MG63 (cell line): ENCODE measurements around the gene CSNK1A1. TPM values are rescaled to one million over a fixed set of nuclear protein-coding genes. Genes with fewer than 3 reads are reported as not detected.
A peak's percentile ranks its signal among the peaks of the same experiment; 100 is the strongest.
"Not testable (repeated sequence)": the region's sequence is repeated elsewhere in the genome, so short reads cannot be mapped to it uniquely, and the experiment has no call there.

Experiments
- DNase-seq: peaks from one replicate; pipeline ENCODE4 v3.0.0-alpha.2; 2020
- H3K27me3 ChIP-seq: fragments of 250-450 bp; sonication (Bioruptor Pico); 2 replicates; pipeline ENCODE4 v1.5.1; 2020; ENCODE audit warnings: mild to moderate bottlenecking, moderate library complexity
- H3K36me3 ChIP-seq: fragments of 250-450 bp; sonication (Bioruptor Pico); 2 replicates; pipeline ENCODE4 v1.5.1; 2020; ENCODE audit warnings: mild to moderate bottlenecking, moderate library complexity
- H3K4me3 ChIP-seq: fragments of 250-450 bp; sonication (Bioruptor Pico); 2 replicates; pipeline ENCODE4 v1.5.1; 2020; ENCODE audit warnings: mild to moderate bottlenecking, moderate library complexity
- H3K9me3 ChIP-seq: fragments of 250-450 bp; sonication (Bioruptor Pico); 2 replicates; pipeline ENCODE4 v1.5.1; 2020; ENCODE audit warnings: mild to moderate bottlenecking, moderate library complexity
- total RNA-seq: library from RNA; depleted of rRNA; stranded (reverse); fragments of >200 nt; shearing (Covaris generic); gene quantifications from 2 replicates; pipeline ENCODE4 v1.2.3, GENCODE V29; 2014; ENCODE audit warnings: low replicate concordance; rRNA removed

Gene CSNK1A1
- total RNA-seq: 425 and 559 TPM in 2 replicates

- Histone ChIP-seq H3K4me3 (peak within 1 kb of the TSS; percentile 78), H3K36me3 (peaks cover 47% of the 10 kb centered on the region), H3K9me3 (no peaks in the 10 kb centered on the region), H3K27me3 (no peaks in the 10 kb centered on the region)
- DNase-seq: peak; percentile 100
These were observed at the start of gene CSNK1A1 for GRCh38 chr5:149551227-149552037. Gene CSNK1A1, minus strand, starts transcription at chr5:149551439. Its CDS starts 475 bp downstream, at chr5:149550964.

GRCh38 chr5:149600932-149601331, 49.7 kb upstream of the CSNK1A1 start:
- no peak overlapping the region for H3K4me3 ChIP-seq
- H3K36me3 ChIP-seq: no peaks in the 10 kb centered on the region
- no peaks in the 10 kb centered on the region for H3K27me3 ChIP-seq
- no peak for DNase-seq
- no peaks in the 10 kb centered on the region for H3K9me3 ChIP-seq

DNA sequence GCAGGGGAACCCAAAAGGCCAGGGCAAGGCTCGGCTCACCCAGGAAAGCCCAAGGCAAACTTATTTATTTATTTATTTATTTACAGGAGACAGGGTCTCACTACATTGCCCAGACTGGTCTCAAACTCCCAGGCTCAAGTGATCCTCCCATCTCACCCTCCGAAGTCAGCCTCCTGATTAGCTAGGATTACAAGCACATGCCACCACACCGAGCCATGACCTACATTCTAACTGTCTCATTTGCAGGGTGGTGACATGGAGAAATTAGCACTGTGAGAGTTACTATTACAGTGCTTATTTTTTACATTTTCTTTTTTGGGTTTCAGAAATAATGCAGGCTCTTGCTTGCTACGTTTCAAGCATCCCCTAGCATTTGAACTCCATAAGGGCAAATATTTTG, 48.1 kb upstream of the CSNK1A1 start:
- no peaks in the 10 kb centered on the region for H3K9me3 ChIP-seq
- no peak for DNase-seq
- no peaks in the 10 kb centered on the region for H3K27me3 ChIP-seq
- no peaks in the 10 kb centered on the region for H3K36me3 ChIP-seq
- no peak overlapping the region for H3K4me3 ChIP-seq

DNA sequence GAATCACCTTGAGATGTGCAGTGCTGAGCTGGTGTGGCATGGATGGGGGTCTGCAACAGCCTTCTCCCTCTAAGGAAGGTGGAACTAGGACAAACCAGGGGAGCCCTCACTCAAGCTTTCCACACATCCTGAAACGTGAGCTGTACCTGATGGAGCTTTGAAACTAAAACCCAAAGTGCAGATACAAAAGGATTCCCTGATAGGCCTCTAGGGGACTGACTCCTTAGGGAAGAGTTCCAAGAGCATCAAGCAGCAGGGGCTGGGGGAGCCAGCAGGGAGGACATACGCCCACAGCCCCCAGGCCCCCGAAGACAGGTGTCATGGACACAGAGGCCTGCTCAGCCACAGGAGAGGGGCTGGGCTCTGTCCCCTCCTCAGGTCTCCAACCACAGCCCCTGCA, 47.7 kb upstream of the CSNK1A1 start:
- Histone ChIP-seq H3K27me3 (no peaks in the 10 kb centered on the region), H3K9me3 (no peaks in the 10 kb centered on the region), H3K36me3 (no peaks in the 10 kb centered on the region), H3K4me3 (no peak overlapping the region)
- DNase-seq: no peak

DNA sequence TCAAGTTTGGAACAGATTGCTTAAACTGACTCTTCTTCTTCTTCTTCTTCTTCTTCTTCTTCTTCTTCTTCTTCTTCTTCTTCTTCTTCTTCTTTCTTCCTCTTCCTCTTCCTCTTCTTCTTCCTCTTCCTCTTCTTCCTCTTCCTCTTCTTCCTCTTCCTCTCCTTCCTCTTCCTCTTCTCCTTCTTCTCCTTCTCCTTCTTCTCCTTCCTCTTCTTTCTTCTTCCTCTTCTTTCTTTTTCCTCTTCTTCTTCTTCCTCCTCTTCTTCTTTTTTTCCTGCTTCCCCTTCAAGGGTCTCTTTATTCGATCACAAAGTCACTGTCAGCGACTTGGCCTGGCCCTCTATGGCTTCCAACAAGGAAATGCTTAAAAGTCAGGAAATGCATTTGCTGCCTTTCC, 47.0 kb upstream of the CSNK1A1 start:
- not testable (repeated sequence) for H3K27me3 ChIP-seq, DNase-seq, H3K36me3 ChIP-seq, H3K9me3 ChIP-seq, H3K4me3 ChIP-seq

DNA sequence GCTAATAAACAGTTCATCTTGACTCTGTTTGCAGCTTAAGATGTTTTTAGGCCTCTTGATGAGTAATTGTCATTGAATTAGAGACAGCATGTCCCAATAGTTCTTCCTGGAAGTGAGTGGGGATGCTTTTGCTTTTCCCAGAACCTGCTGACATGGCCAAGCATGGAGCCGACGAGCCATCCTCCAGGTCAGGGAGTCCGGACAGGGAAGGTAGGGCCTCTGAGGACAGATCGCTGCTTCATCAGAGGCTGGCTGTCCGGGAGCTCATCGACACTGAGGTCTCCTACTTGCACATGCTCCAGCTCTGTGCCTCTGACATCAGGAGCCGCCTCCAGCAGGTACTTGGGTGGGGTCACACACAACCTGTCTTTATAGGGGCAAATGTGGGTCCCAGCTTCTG, 46.4 kb upstream of the CSNK1A1 start:
- H3K9me3 ChIP-seq: no peaks in the 10 kb centered on the region
- no peaks in the 10 kb centered on the region for H3K36me3 ChIP-seq
- H3K27me3 ChIP-seq: no peaks in the 10 kb centered on the region
- DNase-seq: no peak
- no peak overlapping the region for H3K4me3 ChIP-seq

GRCh38 chr5:149596712-149597111, 45.5 kb upstream of the CSNK1A1 start:
- H3K27me3 ChIP-seq: no peaks in the 10 kb centered on the region
- no peaks in the 10 kb centered on the region for H3K9me3 ChIP-seq
- H3K4me3 ChIP-seq: no peak overlapping the region
- no peaks in the 10 kb centered on the region for H3K36me3 ChIP-seq
- DNase-seq: no peak

DNA sequence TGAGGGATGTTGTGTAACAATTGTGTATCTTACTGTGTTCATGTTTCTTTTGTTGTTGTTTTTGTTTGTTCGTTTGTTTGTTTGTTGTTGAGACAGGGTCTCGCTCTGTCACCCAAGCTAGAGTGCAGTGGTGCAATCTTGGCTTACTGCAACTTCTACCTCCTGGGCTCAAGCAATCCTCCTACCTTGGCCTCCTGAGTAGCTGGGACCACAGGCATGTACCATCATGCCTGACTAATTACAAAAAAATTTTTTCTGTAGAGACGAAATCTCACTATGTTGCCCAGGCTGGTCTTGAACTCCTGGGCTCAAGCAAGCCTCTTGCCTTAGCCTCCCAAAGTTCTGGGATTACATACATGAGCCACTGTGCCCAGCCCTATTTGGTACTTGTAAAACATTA, 43.9 kb upstream of the CSNK1A1 start:
- DNase-seq: peak; percentile 19
- not testable (repeated sequence) for H3K36me3 ChIP-seq, H3K27me3 ChIP-seq, H3K9me3 ChIP-seq, H3K4me3 ChIP-seq

DNA sequence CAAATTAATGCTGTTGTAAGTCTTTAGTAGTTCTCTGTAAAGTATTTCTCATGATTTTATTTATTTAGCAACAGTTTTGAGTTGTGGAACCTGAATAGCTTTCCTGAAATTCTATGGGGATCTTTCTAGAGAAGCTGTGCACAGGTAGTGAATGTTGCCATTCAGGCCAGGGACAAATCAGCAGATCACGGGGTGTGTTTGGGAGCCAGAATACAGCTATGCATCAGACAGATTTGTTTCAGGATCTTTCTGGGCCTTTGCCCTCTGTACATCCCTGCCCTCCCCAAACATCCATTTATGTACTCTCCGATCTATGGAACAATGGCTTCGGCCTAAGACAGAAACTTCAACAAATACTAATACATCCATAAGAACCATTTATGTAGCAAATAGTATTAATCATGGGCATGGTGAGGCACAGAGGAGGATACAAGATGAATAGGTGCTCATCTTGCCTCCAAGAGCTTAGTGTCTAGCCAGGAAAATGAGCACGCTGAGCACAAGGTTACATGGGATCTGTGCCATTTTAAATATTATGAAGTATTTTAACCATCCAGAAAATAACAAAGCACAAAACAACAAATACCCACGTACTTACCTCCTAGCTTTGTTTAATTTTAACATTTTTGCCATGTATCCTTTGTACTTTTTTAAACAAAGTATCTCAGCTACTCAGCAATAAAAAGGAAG, 43.1 kb upstream of the CSNK1A1 start:
- no peaks in the 10 kb centered on the region for H3K27me3 ChIP-seq
- DNase-seq: no peak
- H3K4me3 ChIP-seq: no peak overlapping the region
- H3K36me3 ChIP-seq: no peaks in the 10 kb centered on the region
- H3K9me3 ChIP-seq: no peaks in the 10 kb centered on the region

DNA sequence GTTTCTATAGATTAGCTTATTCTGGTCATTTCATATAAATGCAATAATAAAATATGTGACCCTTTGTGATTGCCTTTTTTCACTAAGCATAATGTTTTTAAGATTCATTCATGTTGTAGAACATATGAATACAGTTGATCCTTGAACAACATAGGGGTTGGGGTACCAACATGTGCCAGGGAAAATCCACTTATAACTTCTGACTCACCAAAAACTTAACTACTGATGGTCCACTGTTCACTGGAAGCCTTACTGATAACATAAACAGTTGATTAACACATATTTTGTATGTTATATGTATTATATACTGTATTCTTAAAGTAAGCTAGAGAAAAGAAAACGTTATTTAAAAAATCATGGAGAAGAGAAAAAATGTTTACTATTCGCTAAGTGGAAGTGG, 42.1 kb upstream of the CSNK1A1 start:
- Histone ChIP-seq H3K27me3 (no peaks in the 10 kb centered on the region), H3K4me3 (no peak overlapping the region), H3K36me3 (no peaks in the 10 kb centered on the region), H3K9me3 (no peaks in the 10 kb centered on the region)
- DNase-seq: no peak

DNA sequence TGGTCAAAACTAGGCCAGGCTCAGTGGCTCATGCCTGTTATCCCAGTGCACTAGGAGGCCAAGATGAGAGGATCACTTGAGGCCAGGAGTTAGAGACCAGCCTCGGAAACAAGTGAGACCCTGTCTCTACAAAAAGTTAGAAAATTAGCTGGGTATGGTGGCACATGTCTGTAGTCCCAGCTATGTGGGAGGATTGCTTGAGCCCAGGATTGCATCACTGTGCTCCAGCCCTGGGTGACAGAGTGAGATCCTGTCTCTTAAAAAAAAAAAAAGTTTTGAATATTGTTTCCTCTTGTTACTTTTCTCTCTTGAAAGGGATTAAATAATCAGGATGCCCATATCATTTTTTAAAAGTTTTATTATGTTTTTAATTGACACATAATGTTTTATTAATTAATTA, 37.7 kb upstream of the CSNK1A1 start:
- no peaks in the 10 kb centered on the region for H3K27me3 ChIP-seq
- H3K36me3 ChIP-seq: no peaks in the 10 kb centered on the region
- no peak overlapping the region for H3K4me3 ChIP-seq
- H3K9me3 ChIP-seq: peaks cover 4% of the 10 kb centered on the region; the same call in 1 of the 2 replicates
- no peak for DNase-seq

DNA sequence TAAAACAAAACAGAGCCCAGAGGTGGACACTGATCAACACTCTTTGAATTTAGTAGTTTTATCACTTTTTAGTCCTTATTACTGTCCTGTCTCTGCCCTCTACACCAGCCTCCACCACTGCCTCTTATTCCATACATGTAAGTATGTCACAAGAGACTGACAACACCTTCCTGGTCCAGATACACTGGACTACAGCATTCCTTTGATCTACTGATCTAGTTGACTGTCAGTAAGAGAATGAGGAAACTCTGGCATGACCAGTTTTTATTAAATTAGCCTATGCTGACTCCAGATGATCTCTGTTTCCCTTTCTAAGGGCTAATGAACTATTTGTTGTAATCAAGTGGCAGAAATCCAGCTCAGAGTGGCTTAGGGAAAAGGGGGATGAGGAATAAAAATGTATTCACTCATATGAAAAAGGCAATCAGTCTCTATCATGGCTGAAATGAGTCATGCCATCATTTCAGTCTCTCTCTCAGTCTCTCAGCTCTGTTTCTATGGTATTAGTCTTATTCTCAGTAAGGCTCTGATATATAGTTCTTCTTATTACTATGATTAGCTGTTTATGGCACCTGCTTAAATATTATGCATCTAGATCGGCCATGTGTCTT, 35.6 kb upstream of the CSNK1A1 start:
- peaks cover 4% of the 10 kb centered on the region; the same call in 1 of the 2 replicates for H3K9me3 ChIP-seq
- H3K27me3 ChIP-seq: no peaks in the 10 kb centered on the region
- DNase-seq: no peak
- H3K36me3 ChIP-seq: no peaks in the 10 kb centered on the region
- H3K4me3 ChIP-seq: no peak overlapping the region

DNA sequence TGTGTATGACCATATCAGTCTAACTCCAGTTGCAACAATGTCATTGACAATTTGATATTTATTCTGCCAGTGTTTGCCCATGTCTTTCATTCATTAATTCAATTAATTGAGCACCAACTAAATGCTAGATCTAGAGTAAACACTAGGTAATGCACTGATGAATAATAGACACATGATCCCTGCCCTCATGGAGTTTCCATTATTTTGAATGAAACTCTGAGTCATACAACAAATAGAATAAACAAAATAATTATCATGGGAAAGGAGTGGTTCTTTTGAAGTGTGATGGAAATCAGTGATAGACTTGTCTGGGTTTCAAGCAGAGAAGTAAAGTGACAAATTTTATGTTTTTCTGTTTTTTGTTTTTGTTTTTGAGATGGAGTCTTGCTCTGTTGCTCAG, 34.7 kb upstream of the CSNK1A1 start:
- H3K4me3 ChIP-seq: no peak overlapping the region
- DNase-seq: no peak

GRCh38 chr5:149584121-149584520, 32.9 kb upstream of the CSNK1A1 start:
- Histone ChIP-seq H3K4me3 (no peak overlapping the region), H3K36me3 (no peaks in the 10 kb centered on the region), H3K27me3 (no peaks in the 10 kb centered on the region), H3K9me3 (peaks cover 4% of the 10 kb centered on the region; the same call in 1 of the 2 replicates)
- DNase-seq: no peak

More for the DNA sequence above, 34.7 kb upstream of the CSNK1A1 start:
- Histone ChIP-seq H3K27me3 (no peaks in the 10 kb centered on the region), H3K9me3 (peaks cover 4% of the 10 kb centered on the region; the same call in 1 of the 2 replicates), H3K36me3 (no peaks in the 10 kb centered on the region)

GRCh38 chr5:149583394-149583793, 32.2 kb upstream of the CSNK1A1 start:
- H3K36me3 ChIP-seq: no peaks in the 10 kb centered on the region
- DNase-seq: peak; percentile 69

DNA sequence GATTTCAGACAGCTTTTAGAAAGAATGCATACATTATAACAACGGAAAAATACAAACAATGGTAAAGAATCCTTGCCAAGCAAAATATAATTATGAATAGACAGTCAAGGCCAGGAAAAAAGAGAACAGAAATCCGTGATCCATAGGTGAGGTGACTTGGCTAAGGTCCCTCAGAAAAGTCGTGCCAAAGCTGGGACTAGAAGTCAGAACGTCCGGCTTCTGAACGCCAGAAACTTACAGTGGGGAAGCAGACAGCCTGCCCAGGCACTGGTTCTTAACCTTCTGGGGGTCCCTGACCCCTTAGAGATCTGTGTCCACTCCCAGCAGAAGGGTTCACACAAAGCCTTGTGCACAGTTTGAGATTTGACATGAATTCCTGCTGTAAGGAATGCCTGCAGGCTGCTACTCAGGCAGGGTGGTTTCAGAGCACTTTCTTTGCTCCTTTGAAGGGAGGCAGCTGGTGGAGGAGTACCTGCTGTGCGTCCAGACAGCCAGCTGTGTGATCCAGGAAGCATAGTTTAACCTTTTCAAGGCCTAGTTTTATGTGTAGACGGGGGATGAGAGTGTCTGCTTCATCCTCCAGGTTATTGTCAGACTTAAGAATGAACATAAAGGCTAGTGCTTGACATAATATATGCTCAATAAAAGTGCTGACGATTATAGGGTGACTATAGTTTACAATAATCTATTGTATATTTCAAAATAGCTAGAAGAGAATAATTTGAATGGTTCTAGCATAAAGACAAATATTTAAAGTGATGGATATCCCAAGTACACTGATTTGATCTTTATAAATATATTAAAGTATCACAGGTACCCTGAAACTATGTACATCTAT, 30.9 kb upstream of the CSNK1A1 start:
- H3K4me3 ChIP-seq: peak overlapping the region; percentile 33; the same call in 1 of the 2 replicates

More at GRCh38 chr5:149583394-149583793, 32.2 kb upstream of the CSNK1A1 start:
- H3K4me3 ChIP-seq: no peak overlapping the region
- no peaks in the 10 kb centered on the region for H3K27me3 ChIP-seq
- peaks cover 4% of the 10 kb centered on the region; the same call in 1 of the 2 replicates for H3K9me3 ChIP-seq

More for the DNA sequence above, 30.9 kb upstream of the CSNK1A1 start:
- Histone ChIP-seq H3K9me3 (peaks cover 4% of the 10 kb centered on the region; the same call in 1 of the 2 replicates), H3K27me3 (no peaks in the 10 kb centered on the region), H3K36me3 (no peaks in the 10 kb centered on the region)
- DNase-seq: peak; percentile 28
